ENCODE measurements around the gene MEIKIN. TPM values are rescaled to one million over a fixed set of nuclear protein-coding genes. Genes with fewer than 3 reads are reported as not detected.
A peak's percentile ranks its signal among the peaks of the same experiment; 100 is the strongest.

Gene MEIKIN
- total RNA-seq, 1 experiment from 2014 or later: not detected

- Histone ChIP-seq H3K9ac (ENCODE audit: extremely low read depth, insufficient read length, low read length) (no peak overlapping the region), H3K18ac (ENCODE audit: insufficient read length, low read depth, low read length) (no peak overlapping the region), H4K20me1 (ENCODE audit: control insufficient read depth, insufficient read depth, insufficient read length) (no peaks in the 10 kb centered on the region), H3K56ac (ENCODE audit: insufficient read length, low read depth, low read length) (no peak overlapping the region), H3K4me2 (ENCODE audit: insufficient read depth, insufficient read length, low read length) (no peak overlapping the region), H3K4ac (ENCODE audit: low read depth, low read length) (no peak overlapping the region), H3K4me1 (ENCODE audit: insufficient read depth, low read length) (no peaks in the 10 kb centered on the region), H2AK5ac (ENCODE audit: insufficient read length, low read length) (no peak overlapping the region), H2BK120ac (ENCODE audit: low read depth, low read length, poor library complexity, severe bottlenecking) (no peak overlapping the region), H4K91ac (ENCODE audit: insufficient read length, low read depth, low read length) (no peak overlapping the region), H3K27me3 (ENCODE audit: insufficient read depth, low read length) (no peaks in the 10 kb centered on the region), H3K23me2 (ENCODE audit: insufficient read length, low read depth, low read length, poor library complexity, severe bottlenecking) (no peaks in the 10 kb centered on the region), H3K14ac (ENCODE audit: insufficient read depth, low read length) (no peak overlapping the region), H3K79me2 (ENCODE audit: insufficient read depth, low read length) (peaks cover 2% of the 10 kb centered on the region; the same call in 1 of the 2 replicates), H2BK12ac (ENCODE audit: insufficient read length, low read depth, low read length) (no peak overlapping the region), H3T11ph (ENCODE audit: low read length) (no peak overlapping the region), H3K79me1 (ENCODE audit: insufficient read depth, low read depth, low read length, poor library complexity, severe bottlenecking) (peaks cover 8% of the 10 kb centered on the region), H2AFZ (ENCODE audit: low read length) (no peak overlapping the region), H3K9me3 (ENCODE audit: control insufficient read depth, low read depth, low read length) (no peaks in the 10 kb centered on the region), H2BK15ac (ENCODE audit: low read depth, low read length) (no peak overlapping the region), H2BK20ac (ENCODE audit: low read depth, low read length, poor library complexity, severe bottlenecking) (no peak overlapping the region), H4K8ac (replicated peaks; ENCODE audit: insufficient read length, low read depth, low read length) (no peak overlapping the region), H3K23ac (ENCODE audit: insufficient read length, low read depth, low read length) (no peak overlapping the region), H3K27ac (ENCODE audit: insufficient read length, low read depth, low read length) (no peak overlapping the region), H2BK5ac (ENCODE audit: insufficient read length, low read length) (no peak overlapping the region), H4K5ac (ENCODE audit: insufficient read length, low read depth, low read length) (no peak overlapping the region)
- Mint-ChIP-seq H3K9me3 (no peaks in the 10 kb centered on the region), H3K4me1 (peaks cover 9 to 11% of the 10 kb centered on the region in 2 experiments), H3K27me3 (ENCODE audit: low read depth) (no peaks in the 10 kb centered on the region), H3K36me3 (ENCODE audit: insufficient read depth in 1 of 3, low read depth in 3 of 3) (peaks cover 0 to 7% (median 0%) of the 10 kb centered on the region in 3 experiments; a peak in 1 of 7 replicates), H3K4me3 (no peak overlapping the region), H3K27ac (peak overlapping the region in 2 of 3 experiments; percentile 14 to 31; a peak in 2 of 7 replicates)
- no peak for TF ChIP-seq CTCF (conservative IDR thresholded peaks at IDR 0.05)
- WGBS (ENCODE audit: extremely low coverage, insufficient read length, low lambda C conversion rate): no CpG with 5 or more reads among the region's 1 CpG
- no peak for DNase-seq
Observed at GRCh38 chr5:131783874-131784273, 161.6 kb downstream of the MEIKIN start.

Measured in H9 (cell line).